ENCODE results near the gene HEXD. TPM values are rescaled to one million over a fixed set of nuclear protein-coding genes. Genes with fewer than 3 reads are reported as not detected.
"Not testable (repeated sequence)": the region's sequence is repeated elsewhere in the genome, so short reads cannot be mapped to it uniquely, and the experiment has no call there.

HEXD gene
- 10 to 100 TPM; 25.8 to 29.9 (median 28.5) TPM for polyA plus RNA-seq (ENCODE audit: insufficient read length in 3 of 3)

DNA sequence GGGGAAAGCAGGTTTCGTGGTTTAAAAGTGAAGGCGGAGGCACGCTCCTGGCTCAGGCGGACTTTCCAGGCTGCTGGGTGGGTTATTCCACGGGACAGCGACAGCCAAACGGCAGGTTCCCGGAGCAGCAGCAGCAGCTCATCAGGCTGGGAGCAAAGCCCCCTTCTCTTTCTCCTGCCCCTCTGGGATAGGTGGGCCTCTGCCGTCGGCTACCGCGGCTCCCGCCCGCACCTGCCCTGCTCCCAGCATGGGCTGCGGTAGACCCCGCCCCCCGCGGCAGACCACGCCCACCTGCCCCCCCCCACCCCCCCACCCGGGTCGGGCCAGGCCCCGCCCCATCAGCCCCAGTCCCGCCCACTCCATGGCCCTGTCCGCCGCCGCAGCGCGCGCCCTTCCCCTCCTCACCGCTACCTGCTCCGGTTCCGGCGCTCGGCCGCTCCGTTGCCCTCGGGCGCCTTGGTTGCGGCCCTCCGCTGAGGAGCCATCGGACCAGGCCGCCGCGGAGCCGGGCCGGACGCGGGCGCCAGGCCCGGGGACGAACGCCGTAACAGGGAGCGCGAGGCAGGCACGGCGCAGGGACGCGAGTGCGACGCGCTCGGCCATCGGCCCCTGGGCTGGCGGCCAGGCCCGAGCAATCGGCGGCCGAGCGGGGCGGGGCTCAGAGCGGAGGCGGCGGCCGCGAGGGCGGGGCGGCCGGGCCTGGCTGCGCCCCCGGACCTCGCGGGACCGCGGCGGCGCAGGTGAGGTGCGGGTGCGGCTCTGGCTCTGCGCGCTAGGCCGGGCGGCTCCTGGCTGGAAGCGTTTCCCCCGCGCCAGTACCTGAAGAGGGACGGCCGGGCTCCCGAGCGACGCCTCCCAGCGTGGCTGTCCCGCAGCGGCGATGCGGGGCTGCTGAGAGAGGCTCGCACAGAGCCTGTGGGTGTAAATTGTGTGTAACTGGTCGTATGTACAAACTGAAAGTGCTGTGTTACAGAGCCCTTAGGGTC is at the start of gene HEXD, which contains the start of gene OGFOD3:
HEXD (plus strand) TSS at position 347 of the 986 bp plus-strand sequence. CDS start 1,453 bp downstream, outside the sequence.
OGFOD3 (minus strand) TSS at position 586 of the 986 bp plus-strand sequence; CDS start at position 485, 101 bp downstream.
- peak; percentile 58 to 82 (median 81) for DNase-seq (ENCODE audit: low read depth in 3 of 3, low spot score in 2 of 3)

DNA sequence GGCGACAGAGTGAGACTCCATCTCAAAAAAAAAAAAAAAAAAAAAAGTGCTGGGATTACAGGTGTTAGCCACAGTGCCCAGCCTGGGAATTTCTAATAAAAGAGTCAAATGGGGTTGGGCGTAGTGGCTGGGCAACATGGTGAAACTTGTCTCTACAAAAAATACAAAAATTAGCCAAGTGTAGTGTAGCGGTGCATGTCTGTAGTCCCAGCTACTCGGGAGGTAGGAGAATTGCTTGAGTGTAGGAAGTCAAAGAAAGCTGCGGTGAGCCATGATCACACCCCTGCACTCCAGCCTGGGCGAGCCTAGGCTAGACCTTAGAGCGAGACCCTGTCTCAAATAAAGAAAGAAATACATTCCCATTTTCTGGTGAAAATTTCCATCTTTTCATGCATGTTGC is 48.9 kb upstream of the HEXD start:
- no peak for DNase-seq (ENCODE audit: low read depth in 3 of 3, low spot score in 2 of 3)

DNA sequence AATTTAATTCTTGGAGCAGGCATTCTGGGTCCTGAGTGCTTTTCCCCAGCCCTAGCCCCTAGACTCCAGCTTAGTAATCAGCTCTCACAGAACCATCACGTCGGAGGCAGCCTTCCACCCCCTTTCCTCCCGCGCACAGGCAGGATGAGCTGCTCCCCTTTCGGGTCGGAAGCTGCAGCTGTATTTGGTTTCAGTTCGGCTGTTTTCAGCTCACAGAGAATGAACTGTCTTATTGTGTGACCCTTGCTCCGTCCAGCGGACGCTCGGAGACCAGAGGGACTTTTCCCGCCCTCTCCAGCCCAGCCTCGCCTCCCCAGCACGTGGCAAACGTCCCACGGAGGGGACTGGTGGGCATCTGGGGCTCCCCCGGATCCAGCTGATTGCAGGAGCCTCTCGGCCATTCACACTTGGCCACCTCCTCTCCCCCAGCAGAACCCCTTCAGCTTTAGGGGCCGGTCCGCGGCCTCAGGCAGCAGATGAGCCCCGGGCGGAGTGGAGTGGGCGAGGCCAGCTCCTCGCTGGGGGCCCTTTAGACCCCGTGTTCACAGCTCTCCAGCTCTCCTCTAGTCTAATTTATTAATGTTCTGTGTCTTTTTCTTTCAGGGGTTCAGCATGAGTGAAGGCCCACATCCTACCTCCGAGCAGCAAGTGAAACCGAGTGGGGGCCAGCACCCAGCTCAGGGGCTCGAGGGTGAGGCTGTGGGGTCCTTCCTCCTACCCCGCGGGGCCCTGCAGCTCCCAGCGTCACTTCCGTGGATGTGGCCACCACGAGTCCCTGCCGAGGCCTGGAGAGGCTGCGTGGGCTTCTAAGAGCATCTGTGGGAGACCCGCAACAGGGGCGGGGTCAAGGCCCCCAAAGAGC is 47.4 kb upstream of the HEXD start:
- no peak for DNase-seq (ENCODE audit: low read depth in 3 of 3, low spot score in 2 of 3)

DNA sequence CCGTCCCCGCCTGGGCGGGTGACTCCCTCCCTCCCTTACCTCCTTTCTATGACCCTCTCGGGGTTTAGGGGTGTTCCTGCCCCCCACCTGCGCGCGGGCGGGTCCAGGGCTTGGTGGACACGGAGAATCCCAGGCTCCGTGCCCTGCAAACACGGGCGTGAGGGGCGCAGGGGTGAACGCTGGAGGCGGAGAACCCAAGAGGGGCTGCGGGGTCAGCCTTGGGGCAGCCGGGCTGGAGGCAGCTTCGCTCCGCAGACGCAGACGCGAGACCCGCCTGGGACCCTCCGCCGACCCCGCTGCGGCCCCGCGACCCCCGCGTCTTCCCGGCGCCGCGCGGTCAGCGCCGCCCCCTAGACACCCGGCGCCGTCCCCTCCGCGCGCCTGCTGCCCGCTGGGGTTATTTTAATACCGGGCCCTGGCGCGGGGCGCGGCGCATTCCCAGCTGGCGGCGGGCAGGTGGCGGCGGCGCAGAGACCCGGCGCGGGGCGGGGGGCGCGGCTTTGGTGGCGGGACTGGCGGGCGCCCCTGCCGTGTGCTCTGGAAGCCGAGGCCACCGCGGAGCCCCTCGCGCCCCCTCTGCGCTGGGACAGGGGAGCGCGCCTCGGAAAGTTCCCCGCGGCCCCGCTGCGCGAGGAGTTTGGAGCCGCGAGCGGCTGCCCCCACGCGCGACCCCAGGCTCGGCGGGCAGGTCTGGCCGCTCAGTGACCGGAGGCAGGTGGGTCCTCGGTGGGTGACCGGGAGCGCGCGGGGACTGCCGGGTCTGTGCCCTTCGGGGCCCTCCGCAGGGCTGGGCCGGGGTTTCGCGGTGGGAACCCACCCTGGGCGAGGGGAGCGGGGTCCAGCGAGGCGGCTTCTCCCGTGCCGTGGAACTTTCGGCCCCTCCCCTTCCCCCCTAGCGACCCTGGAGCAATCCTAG is 46.6 kb upstream of the HEXD start, which contains the start of gene UTS2R:
UTS2R (plus strand) TSS at position 433 of the 916 bp plus-strand sequence. CDS start 2,560 bp downstream, outside the sequence.
- no peak for DNase-seq (ENCODE audit: low read depth in 3 of 3, low spot score in 2 of 3)

DNA sequence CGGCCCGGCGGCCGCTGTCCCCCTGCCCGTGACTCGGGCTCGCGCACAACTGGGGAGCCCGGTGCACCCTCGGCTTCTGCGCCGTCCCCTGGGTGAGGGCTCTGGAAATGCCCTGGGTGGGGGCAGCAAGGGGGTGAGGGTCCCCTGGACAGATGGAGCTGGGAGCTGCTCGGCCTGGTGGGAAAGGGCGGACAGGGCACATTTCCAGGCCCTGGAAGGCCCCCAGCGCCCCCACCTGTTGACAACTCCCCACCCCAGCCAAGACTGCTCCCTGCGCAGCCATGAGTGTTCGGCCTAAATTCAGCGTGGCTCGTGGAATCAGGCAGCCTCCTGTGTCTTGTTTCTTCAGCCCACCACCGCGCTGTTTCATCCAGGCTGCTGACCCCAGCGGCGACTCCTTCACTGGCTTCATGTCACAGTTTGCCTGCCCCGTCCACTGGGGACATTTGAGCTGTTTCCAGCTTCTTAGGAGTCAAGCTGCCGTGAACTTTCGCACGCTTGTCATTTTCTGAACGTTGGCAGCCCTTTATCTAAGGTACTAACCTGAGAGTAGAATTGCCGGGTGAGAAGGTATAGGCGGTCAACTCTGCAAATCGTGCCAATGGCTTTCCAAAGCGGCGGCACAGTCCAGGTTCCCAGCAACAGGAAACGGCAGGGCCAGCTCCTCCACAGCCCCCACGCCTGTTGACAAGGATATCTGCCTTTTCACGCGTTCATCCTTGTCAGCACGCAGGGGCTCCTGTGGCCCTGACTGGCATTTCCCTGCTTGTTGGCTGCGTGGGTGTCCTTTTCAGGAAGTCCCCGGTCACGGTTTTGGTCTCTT is 45.7 kb upstream of the HEXD start:
- DNase-seq (ENCODE audit: low read depth in 3 of 3, low spot score in 2 of 3): no peak

DNA sequence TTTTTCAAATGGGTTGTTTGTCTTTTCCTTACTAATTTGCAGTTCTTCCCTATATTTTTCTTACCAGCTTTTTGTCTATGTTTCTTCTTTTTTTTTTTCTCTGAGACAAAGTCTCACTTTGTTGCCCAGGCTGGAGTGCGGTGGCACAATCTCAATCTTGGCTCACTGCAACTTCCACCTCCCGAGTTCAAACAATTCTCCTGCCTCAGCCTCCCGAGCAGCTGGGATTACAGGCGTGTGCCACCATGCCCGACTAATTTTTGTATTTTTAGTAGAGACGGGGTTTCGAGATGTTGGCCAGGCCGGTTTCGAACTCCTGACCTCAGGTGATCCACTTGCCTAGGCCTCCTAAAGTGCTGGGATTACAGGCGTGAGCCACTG is 45.1 kb upstream of the HEXD start:
- DNase-seq (ENCODE audit: low read depth in 3 of 3, low spot score in 2 of 3): not testable (repeated sequence)

DNA sequence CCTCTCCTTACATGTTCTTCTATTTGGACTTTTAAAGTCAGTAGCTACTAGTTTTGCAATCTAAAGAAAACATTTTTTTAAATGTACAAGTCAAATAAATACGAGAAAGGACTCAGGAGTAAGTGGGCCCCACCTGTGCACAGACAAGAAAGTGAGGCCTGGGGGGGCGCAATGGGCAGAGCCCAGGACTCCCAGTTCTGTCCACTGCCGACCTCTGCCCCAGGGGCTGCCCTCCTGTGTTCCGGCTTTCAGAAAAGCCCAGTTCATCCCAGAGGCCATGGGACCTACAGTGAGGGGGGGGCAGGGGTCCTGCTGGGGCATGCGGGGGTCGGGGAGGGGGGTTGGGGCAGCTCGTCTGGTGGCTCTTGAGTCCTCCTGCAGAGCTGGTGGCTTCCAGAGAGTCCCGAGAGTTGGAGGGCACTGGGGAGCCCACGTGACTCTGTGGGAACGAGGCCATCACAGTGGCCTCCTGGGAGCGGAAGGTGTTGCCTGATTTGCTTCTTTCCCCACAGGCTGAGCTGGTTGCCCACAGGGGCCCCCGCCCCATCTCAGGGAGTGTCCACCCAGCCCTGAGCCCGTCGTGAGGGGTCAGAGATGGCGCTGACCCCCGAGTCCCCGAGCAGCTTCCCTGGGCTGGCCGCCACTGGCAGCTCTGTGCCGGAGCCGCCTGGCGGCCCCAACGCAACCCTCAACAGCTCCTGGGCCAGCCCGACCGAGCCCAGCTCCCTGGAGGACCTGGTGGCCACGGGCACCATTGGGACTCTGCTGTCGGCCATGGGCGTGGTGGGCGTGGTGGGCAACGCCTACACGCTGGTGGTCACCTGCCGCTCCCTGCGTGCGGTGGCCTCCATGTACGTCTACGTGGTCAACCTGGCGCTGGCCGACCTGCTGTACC is 44.2 kb upstream of the HEXD start:
- DNase-seq (ENCODE audit: low read depth in 3 of 3, low spot score in 2 of 3): no peak

DNA sequence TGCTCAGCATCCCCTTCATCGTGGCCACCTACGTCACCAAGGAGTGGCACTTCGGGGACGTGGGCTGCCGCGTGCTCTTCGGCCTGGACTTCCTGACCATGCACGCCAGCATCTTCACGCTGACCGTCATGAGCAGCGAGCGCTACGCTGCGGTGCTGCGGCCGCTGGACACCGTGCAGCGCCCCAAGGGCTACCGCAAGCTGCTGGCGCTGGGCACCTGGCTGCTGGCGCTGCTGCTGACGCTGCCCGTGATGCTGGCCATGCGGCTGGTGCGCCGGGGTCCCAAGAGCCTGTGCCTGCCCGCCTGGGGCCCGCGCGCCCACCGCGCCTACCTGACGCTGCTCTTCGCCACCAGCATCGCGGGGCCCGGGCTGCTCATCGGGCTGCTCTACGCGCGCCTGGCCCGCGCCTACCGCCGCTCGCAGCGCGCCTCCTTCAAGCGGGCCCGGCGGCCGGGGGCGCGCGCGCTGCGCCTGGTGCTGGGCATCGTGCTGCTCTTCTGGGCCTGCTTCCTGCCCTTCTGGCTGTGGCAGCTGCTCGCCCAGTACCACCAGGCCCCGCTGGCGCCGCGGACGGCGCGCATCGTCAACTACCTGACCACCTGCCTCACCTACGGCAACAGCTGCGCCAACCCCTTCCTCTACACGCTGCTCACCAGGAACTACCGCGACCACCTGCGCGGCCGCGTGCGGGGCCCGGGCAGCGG is 43.4 kb upstream of the HEXD start:
- DNase-seq (ENCODE audit: low read depth in 3 of 3, low spot score in 2 of 3): no peak

DNA sequence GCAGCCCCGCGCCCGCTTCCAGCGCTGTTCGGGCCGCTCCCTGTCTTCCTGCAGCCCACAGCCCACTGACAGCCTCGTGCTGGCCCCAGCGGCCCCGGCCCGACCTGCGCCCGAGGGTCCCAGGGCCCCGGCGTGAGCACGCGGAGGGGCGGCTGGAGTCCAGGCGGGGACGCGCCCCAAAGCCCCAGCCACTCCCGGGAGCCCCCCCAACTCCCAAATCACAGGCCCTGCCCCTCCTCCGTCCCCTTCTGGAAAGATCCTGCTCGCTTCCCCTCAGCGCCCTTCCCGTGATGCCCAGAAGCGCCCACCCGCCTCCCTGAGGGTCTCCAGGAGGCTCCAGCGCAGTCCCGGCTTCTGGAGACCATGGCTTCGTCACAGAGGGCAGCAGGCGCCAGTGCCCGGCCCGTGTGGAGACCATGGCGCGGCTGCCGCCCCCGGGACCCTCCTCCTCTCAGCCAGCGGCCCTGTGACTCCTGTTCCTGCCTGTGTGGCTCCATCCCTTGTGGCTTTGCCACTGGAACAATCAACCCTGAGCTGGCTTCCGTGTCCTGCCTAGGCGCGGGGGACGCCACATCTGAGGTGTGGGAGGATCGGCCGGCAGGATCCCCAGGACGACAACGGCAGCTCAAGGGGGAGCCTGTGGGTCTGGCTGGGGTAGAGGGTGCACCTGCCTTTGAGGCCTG is 42.6 kb upstream of the HEXD start:
- no peak for DNase-seq (ENCODE audit: low read depth in 3 of 3, low spot score in 2 of 3)

DNA sequence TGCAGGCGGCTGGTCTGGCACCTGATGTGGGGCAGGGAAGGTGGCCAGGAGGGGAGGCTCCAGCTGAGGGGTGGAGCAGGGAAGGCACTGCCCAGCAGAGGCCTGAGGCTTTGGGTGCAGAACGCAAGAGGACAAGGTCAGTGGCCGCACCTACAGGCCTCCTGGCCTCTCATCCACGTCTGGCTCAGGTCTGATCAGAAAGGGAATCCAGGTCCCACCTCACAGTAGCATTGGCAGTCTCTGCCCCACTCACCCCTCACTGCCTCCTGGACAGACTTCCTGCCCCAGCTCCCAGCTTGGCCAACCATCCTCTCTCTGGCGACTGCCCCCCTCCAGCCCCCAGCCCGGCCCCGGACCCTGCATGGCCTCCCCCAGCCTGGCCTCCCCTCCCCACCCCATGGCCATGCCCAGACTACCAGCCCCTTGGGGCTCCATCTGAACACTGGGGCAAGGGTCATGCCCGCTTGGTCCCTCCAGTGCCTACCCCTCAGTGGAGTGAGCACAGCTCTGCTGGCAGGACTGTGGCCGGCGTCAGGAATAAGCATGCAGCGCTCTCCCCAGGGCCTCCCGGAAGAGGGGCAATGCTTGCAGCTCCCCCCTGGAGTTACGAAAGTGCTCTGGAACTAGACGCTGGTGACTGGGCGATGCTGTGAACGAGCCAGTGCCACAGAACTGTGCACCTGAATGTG is 42.0 kb upstream of the HEXD start:
- no peak for DNase-seq (ENCODE audit: low read depth in 3 of 3, low spot score in 2 of 3)

DNA sequence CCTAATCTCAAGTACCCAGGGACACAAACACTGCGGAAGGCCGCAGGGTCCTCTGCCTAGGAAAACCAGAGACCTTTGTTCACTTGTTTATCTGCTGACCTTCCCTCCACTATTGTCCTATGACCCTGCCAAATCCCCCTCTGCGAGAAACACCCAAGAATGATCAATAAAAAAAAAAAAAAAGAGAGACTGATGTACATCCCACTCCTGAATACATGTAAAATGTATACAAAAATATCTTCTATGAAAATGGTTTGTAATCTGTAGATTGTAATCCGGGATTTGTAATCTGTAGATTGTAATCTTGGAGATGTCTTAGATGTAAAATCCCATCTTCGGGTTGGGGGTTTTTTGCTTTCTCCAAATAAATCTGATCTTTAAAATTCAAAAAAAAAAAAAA is 40.9 kb upstream of the HEXD start:
- not testable (repeated sequence) for DNase-seq (ENCODE audit: low read depth in 3 of 3, low spot score in 2 of 3)

DNA sequence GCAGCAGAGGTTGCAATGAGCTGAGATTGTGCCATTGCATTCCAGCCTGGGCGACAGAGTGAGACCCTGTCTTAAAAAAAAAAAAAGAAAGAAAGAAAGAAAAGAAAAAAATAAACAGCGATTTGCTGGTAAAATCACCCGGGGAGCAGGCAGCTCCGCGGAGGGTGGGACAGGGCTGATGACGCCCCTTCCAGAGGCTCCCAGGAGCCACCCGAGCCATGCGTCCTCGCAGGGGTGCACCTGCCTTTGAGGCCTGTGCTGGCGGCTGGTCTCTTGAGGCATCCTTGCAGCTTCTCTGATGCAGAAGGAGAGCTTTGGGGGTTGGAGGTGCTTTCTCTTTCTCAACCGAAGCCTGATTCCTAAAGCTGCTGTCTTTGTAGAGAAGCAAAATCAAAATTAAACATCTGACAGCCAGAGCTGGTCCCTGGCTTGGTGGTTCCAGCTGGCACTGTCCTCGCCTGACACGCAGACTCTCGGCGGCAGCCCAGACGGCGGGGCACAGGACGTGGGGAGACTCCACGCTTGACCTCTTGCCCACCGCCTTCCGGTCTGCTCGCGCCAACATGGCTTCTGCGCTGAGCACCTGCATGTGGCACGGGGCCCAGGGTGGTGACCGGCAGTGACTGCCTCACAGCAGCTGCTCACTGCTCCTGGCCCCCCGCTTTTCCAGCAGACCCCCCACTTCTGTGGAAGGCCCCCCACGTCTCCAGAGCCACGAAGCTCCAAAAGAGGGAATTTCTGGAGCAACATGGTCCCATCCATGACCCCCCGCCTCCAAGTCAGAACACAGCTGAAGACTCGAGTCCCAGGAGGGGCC is 40.0 kb upstream of the HEXD start:
- no peak for DNase-seq (ENCODE audit: low read depth in 3 of 3, low spot score in 2 of 3)

DNA sequence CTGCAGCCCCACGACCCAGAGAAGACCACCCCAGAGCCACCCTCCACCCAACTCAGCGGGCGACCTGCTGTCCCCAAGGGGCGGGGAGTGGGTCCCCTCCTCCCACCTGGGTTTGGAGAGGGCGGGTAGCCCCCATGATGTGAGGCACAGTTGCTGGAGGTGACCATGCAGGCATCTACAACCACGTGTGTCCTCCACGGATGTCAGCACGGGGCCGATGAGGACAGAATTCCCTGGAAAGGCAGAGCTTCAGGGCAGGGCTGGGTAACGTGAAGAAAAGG is 39.5 kb upstream of the HEXD start:
- no peak for DNase-seq (ENCODE audit: low read depth in 3 of 3, low spot score in 2 of 3)

DNA sequence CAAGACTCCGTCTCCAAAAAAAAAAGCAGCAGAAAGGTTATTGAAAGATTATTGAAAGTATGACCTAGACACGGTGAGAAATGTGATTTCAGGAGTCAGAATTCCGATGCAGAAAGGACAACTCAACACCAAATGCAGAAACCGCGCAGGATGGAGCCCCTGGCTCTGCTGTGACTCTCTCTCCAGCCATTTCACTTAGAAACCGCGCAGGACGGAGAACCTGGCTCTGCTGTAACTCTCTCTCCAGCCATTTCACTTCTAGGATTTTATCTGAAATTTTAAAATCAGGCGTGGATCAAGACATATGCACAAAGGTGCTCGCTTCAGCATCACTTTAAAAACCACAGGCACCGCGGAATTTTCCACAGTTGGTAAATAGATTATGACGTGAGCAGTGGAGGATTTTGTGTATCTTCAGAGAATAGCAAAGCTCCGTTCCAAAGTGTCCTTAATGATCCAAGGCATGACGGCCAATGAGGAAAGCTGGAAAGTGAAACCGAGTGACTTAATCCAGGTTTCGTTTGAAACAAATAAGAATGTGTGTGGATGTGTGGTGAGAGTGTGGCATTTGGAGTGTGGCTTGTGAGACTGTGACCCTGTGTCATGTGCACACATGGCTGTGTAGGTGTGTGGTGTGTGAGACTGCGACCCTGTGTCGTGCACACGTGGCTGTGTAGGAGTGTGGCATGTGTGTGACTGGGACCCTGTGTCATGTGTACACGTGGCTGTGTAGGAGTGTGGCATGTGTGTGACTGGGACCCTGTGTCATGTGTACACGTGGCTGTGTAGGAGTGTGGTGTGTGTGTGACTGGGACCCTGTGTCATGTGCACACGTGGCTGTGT is 37.1 kb upstream of the HEXD start:
- no peak for DNase-seq (ENCODE audit: low read depth in 3 of 3, low spot score in 2 of 3)

DNA sequence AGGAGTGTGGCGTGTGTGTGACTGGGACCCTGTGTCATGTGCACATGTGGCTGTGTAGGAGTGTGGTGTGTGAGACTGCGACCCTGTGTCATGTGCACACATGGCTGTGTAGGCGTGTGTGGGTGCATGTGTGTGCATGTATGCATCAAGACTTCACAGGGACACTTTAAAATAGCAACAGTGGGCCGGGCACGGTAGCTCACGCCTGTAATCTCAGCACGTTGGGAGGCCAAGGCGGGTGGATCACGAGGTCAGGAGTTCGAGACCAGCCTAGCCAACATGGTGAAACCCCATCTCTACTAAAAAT is 36.5 kb upstream of the HEXD start:
- not testable (repeated sequence) for DNase-seq (ENCODE audit: low read depth in 3 of 3, low spot score in 2 of 3)

Measured in right renal cortex interstitium (tissue), 3 donors.